Middle frontal gyrus (tissue), 1 donor: Measurements from ENCODE around the gene CXADR.

Experiments used
- DNase-seq: peaks from one replicate; pipeline ENCODE4 v3.0.0-alpha.2; 2015; ENCODE audit warnings: low spot score; ENCODE audit errors: extremely low spot score

Gene CXADR

DNA sequence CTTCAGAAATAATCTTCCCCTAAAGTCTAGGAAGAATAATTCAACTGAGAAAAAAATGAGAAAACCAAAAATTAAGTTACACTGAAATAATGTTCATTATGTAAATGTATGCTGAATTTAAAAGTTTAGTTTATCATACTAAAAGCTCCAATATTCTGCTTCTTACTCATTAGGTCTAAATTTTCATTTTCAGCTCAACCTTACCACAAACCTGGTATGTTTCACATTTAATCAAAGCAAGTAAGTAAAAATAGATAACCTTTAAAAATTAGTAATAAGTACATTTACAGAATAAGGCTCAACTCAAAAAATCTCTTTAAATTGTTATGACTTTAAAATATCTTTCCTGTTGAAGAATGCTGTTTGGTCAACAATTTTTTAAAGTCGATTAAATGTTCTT is 84.8 kb downstream of the CXADR start:
- DNase-seq = no peak

GRCh38 chr21:17598437-17598836 is 85.6 kb downstream of the CXADR start:
- DNase-seq = no peak

- DNase-seq = no peak
Measured at GRCh38 chr21:17602874-17603273, 90.0 kb downstream of the CXADR start.

DNA sequence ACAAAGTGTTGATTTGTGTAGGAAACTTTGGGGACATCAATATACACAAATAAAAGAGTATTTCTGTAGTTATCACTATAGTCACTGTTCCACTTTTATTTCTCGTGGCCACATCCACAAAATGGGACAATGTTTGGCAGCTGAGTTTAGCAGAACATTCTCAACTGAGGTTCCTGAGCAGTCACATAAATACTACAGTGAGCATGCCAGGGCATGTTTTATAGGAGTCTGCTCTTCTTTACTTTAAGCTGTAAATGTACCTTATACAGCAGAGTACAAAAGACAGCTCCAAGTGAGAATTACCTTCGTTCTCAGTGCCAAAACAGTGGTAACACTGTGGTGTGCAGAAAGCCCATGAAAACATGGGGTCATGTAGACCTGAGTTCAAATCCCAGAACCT is 94.8 kb downstream of the CXADR start:
- no peak for DNase-seq

DNA sequence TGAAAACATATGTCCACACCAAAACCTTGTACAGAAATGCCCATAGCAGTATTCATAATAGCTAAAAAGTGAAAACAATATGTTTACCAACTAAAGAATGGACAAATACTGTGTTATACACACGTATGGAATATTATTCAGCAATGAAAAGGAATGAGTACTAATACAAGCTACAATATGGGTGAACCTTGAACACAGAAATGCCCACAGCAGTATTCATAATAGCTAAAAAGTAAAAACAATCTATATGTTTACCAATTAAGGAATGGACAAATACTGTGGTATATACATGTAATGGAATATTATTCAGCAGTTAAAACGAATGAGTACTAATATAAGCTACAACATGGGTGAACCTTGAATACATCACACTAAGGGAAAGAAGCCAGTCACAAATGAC is 96.8 kb downstream of the CXADR start:
- no peak for DNase-seq

DNA sequence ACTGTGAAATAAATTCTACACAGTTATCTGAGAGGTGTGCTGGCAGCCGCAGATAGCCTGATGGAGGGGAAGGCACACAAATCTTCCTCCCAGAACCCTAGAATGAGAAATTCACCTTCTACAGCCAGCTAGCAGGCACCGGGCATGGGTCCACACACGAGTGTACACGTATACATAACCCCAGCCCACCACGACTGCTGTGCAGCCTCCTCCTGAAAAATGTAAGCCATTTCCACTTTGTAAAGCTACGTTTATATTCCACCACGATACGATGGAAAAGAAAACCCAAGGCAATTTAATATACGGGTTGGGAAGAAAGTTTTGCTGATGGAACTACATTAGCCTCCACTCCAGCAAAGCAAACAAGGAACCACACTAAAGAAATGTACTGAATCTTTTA is 98.1 kb downstream of the CXADR start:
- no peak for DNase-seq

GRCh38 chr21:17611414-17612022 is 98.7 kb downstream of the CXADR start:
- peak; percentile 21 for DNase-seq

DNA sequence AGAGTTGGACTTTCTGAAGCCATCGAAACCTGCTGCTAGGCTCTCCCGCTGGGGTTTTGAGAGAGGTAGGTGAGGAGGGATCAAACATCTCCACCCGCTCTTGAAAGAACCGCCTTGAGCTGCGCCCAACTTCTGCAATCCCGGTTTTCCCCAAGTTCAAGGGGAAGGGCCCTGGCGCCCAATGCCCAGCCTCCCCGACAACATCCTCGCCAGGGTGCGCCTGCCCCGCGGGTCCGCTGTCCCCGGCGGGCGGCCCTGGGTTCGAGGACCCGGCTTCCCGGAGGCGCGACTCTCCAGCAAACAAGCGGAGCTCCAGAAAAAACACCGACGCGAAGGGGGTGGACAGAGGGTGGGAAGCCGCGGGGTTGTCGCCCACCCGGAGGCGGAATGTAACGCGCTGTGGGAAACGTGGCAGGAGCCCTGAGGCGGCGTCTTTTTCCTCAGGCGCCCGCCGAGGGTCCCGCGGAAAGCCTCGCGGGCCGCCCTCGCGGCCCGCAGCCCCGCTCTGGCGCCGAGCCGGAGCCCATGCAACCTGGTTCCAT is 99.3 kb downstream of the CXADR start:
- DNase-seq = no peak

DNA sequence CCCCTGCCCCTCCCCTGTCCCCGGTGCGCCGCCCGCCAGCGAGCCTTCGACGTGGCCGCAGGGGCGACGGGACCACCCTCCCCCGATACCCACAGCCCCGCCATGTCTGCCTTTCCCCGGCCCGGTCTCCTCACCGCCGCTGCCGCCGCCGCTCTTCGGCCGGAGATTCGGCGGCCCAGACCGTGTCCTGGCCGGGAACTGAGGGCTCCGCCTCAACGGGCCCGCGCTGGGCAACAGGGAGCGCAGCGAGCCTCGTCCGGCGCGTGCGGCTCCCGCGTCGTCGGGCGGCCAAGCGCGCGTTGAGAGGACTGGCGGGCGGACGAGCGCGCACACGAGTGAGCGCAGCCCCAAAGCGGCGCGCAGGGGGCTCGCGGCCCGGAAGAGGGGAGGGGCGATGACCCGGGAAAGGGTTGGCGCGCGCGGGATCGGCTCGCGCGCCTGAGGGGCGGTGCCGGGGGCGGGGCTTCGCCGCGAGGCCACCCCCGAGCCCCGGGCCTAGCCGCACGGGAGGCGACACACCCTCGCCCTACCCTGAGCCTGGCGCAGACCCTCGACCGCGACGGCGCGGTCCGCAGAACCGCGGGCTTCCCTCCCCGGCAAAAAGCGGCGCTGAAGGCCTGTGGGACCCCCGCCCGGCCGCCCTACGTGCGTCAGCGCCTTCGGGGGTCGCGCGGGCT is 99.9 kb downstream of the CXADR start, which contains the start of gene BTG3:
Gene BTG3 (minus strand): TSS at position 337 of the 677 bp plus-strand sequence. CDS start 3,757 bp downstream, outside the sequence.
- DNase-seq = peak; percentile 54

DNA sequence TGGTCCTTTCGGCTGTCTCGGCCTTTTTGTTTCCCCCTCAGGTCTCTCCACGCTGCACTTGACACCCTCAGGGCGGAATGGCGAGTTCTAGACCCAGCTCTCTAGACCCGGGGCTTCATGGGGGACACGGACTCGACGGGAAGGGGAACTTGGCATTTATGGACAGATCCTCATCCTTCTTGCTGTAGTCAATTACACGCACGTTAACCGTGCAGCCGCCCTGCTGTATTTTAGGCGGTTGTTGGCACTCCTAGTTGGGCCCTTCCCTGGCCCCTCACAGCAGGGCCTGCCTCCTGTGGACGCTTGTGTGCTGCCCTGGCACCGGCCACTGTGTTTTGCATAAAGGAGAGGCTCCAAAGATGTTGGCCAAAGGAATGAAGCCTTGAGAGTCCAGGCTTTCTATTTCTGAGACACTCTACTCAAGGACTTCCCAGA is 100.4 kb downstream of the CXADR start:
- DNase-seq = no peak

DNA sequence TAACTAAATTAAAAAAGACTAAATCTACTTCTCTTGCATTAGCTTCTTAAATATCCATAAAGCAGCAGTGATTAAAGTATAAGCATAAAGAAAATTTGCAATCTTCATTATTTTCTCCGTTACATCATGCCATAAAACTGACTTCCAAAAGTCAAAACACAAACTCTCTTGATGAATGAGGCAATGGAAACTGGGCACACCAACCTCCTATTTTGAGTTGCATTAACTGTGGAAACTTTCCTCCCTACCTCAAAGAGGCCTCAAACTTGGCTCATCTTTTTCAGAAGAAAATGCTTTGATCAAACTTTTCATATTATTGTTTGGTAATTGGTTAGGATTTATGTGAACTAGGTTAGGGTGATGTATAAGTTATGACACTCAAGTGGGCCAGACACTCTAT is 104.0 kb downstream of the CXADR start:
- no peak for DNase-seq

GRCh38 chr21:17622018-17622417 is 109.2 kb downstream of the CXADR start:
- DNase-seq = no peak

DNA sequence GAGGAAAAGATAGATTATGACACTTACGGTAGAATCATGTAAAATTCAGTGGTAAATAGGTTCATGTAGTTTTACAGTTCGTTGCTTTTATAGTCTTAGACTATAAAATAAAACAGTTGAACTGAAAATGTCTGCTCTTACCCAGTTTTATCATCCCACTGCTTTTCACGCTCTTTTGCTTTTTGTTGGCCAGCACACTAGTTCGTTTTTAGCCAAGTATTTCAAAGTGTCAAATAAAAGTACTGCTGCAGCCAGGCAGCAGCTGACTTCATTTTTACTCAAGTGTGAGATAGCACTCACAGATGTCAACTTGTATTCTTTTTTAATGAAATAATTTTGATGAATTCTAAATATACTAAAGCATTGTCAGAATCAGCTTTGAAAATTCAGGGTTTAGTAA is 118.4 kb downstream of the CXADR start:
- DNase-seq = no peak

DNA sequence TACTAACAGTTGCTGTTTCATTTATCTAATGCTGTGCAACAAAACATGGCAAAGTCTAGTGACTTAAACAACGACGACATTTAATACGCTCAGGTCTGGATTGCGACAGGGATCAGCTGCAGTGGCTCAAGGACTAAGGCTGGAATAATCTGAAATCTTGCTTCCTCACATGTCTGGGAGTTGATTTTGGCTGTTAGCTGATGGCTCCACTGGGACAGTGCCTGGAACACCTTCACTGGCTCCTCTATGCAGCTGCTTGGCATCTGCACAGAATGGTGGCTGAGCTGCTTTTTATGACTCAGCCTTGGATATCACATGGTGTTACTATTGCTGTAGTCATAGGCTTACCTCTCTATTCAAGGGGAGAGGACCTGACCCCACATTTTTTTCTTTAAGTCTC is 123.9 kb downstream of the CXADR start:
- no peak for DNase-seq

DNA sequence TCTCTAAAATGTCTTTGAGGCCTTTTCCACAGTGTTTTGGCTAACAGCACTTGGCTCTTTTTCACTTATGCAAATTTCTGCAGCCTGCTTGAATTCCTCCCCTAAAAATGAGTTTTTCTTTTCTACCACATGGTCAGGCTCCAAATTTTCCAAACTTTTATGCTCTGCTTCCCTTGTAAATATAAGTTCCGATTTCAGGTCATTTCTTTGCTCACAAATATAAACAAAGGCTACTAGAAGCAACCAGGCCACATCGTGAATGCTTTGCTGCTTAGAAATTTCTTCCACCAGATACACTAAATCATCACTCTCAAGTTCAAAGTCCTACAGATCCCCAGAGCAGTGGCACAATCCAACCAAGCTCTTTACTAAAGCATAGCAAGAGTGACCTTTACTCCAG is 128.0 kb downstream of the CXADR start:
- no peak for DNase-seq
